Astrocyte of the spinal cord (primary cell): ENCODE measurements around the gene ZMAT5.

Experiments used
- DNase-seq: peaks from one replicate; pipeline ENCODE4 v3.0.0; 2011; ENCODE audit warnings: low read depth, low spot score
- H3K4me3 ChIP-seq: 2 replicates; pipeline ENCODE4 v1.5.1; 2011; ENCODE audit warnings: low read depth, mild to moderate bottlenecking, low read length, moderate library complexity
- CTCF ChIP-seq: IDR thresholded peaks from 2 replicates; pipeline ENCODE4 v1.5.1; 2012; ENCODE audit warnings: low read depth, mild to moderate bottlenecking, low read length, inconsistent platforms
- in situ Hi-C: cut with HindIII; loops from 2 replicates; pipeline ENCODE4 v1.10.0; 2017; ENCODE audit warnings: low sequenced_read_pairs

Gene ZMAT5

DNA sequence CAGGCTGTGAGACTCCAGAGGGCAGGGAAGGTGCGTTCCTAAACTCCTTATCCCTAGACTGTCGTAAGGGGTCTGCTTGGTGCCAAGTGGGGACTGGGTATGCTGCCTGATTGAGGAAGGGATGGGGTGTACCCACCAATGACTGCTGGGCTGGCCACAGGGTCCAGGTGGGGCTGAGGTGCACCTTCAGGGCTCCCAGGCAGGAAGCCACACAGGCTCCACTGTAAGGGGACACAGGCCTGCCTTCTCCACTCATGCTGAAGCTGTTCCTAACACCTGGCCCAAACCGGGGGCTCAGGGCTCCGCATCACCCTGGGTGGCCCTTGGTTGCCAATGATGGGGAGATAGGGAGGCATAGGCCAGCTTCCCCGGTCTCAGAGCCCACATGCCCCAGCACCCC is 26.6 kb downstream of the ZMAT5 start:
- TF ChIP-seq CTCF, result no peak
- no peak overlapping the region for H3K4me3 ChIP-seq
- DNase-seq, result no peak
- in situ Hi-C loops, result no loop called here

DNA sequence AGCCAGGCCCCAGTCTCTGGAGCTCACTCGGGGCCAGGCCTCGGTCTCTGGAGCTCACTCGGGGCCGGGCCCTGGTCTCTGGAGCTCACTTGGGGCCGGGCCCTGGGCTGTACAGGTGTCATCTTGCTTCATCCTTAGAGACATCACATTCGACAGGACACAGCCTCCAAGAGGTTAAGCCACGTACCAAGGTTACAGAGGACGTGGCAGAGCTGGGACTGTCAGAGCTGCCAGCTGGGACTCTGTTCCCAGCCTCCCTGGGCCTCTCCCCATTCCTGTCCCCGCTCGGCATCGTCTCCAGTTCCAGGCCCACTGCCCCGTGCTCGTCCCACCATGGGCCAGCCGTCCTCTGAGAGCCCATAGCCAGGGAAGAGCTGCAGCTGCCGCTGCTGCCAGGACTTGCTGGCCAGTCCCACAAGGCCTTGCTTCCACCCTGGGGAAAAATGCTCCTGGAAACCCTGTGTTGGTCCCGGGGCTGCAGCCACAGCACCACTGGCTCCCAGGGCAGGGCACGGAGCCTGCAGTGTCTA is 27.4 kb downstream of the ZMAT5 start:
- no peak for DNase-seq
- no peak for TF ChIP-seq CTCF
- no peak overlapping the region for H3K4me3 ChIP-seq
- in situ Hi-C loops, result no loop called here

DNA sequence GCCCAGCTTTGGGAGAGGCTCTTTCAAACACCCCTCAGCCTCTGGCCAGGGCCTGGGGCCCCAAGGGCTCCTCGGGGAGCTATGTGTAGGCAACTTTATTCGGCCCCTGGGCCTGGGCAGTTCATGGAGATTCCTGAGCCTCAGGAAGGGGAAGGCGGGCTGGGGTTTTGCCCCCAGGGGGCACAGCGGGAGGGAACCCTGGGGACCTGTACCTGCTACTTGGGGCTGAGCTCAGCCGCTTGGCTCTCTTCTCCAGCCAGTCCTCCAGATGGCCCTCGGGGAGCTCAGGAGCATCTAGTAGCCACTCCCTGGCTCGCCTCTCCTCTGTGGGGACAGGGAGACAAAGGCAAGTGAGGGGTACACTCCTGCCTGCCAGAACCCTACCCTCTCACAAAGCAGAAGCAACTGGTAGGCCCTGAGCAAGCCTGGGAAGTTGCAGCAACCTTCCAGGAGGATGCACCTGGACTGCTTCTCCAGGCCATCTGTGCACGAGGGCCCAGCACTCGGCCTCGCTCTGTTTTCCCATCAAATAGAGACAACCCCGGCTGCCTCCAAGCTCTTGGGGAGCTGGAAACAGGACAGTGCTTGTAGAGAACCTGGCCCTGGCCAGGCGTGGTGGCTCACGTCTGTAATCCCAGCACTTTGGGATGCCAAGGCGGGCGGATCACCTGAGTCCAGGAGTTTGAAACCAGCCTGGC is 28.5 kb downstream of the ZMAT5 start:
- no peak for TF ChIP-seq CTCF
- in situ Hi-C loops, result no loop called here
- no peak overlapping the region for H3K4me3 ChIP-seq
- no peak for DNase-seq

- DNase-seq, result peak; percentile 12
- in situ Hi-C loops, result no loop called here
- TF ChIP-seq CTCF, result no peak
- no peak overlapping the region for H3K4me3 ChIP-seq
Observed at GRCh38 chr22:29737251-29738117, 29.3 kb downstream of the ZMAT5 start.

DNA sequence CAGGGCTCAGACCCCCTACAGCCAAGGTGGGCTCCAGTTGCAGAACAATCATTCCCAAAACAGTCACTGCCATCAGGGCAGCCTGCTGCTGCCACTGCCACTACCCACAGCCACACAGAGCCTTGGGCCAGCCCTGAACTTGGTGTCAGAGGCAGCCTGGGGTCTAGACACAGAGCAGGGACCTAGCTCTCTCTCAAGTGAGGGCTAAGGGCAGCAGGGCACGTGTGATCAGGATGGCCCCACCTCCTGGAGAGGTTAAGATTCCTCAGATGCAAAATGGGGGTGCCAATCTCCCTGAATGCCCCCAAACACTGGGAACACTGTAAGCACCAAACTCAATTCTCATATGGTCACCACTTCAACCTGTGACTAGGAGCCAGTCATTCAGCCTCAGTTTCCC is 31.4 kb downstream of the ZMAT5 start:
- no peak overlapping the region for H3K4me3 ChIP-seq
- DNase-seq, result no peak
- no peak for TF ChIP-seq CTCF
- in situ Hi-C loops, result no loop called here

GRCh38 chr22:29734838-29735237 is 32.0 kb downstream of the ZMAT5 start:
- DNase-seq, result no peak
- in situ Hi-C loops, result no loop called here
- no peak for TF ChIP-seq CTCF

More at GRCh38 chr22:29734838-29735237, 32.0 kb downstream of the ZMAT5 start:
- H3K4me3 ChIP-seq, result no peak overlapping the region
